Endothelial cell of umbilical vein (primary cell): ENCODE measurements around the gene SIGLEC15. TPM values are rescaled to one million over a fixed set of nuclear protein-coding genes. Genes with fewer than 3 reads are reported as not detected.

ENCODE experiments used
- BruUV-seq: library from RNA; stranded (reverse); fragments of 400-500 nt; replicated peaks from 2 replicates; lab custom pipeline; 2021; lab: Mats Ljungman, UMichigan
- CTCF ChIA-PET: fragments of 300-600, 350-600 bp; sonication (Branson Sonifier 250); formaldehyde crosslinking; loops from one replicate; lab custom pipeline; 2021; ENCODE audit warnings: antibody characterized with exemption, inconsistent platforms; lab: Charles Lee
- POLR2A ChIA-PET: fragments of 300-600, 350-600 bp; sonication (Branson Sonifier 250); formaldehyde crosslinking; loops from one replicate; lab custom pipeline; 2021; ENCODE audit warnings: antibody characterized with exemption, inconsistent platforms; lab: Charles Lee
- DNase-seq: peaks from one replicate; pipeline ENCODE4 v3.0.0-alpha.2; 2011; ENCODE audit warnings: low read depth, low spot score
- FAIRE-seq: peaks from 2 replicates; lab custom pipeline; 2011; peaks lifted over from hg19 to GRCh38; lab: Jason Lieb, UNC
- H2AFZ ChIP-seq: 2 replicates; pipeline ENCODE4 v1.6.0; 2012; ENCODE audit warnings: low read depth, low read length, control low read depth, inconsistent platforms
- H3K27ac ChIP-seq: 2 replicates; pipeline ENCODE4 v1.5.1; 2011; ENCODE audit warnings: low read depth, mild to moderate bottlenecking, control low read depth, low read length, moderate library complexity; ENCODE audit not compliant: insufficient read depth
- H3K27me3 ChIP-seq, 2 experiments: 2 replicates each; pipeline versions ENCODE4 v1.6.0 to v1.6.1; 2011; ENCODE audit warnings: low read length in 2 of 2, mixed read lengths in 1 of 2; ENCODE audit not compliant: control insufficient read depth in 2 of 2, insufficient read depth in 2 of 2
- H3K36me3 ChIP-seq, 2 experiments: 2 replicates in 1 of 2; 3 replicates in 1 of 2; pipeline ENCODE4 v1.5.1; 2011; ENCODE audit warnings: low read length in 2 of 2, mild to moderate bottlenecking in 1 of 2, moderate library complexity in 1 of 2; ENCODE audit not compliant: control insufficient read depth in 2 of 2, insufficient read depth in 2 of 2; ENCODE audit errors: extremely low read depth in 1 of 2
- H3K4me1 ChIP-seq: 3 replicates; pipeline ENCODE4 v1.5.1; 2011; ENCODE audit warnings: mild to moderate bottlenecking, low read length; ENCODE audit not compliant: control insufficient read depth, insufficient read depth; ENCODE audit errors: extremely low read depth
- H3K4me2 ChIP-seq: 2 replicates; pipeline ENCODE4 v1.6.1; 2011; ENCODE audit warnings: low read length, control low read depth, mixed read lengths; ENCODE audit not compliant: insufficient read depth
- H3K4me3 ChIP-seq, 3 experiments: fragments of 200-600 bp in 1 of 3; sonication (generic), shearing (Covaris generic) in 1 of 3; replicated peaks in 1 of 3; 2 replicates each; pipeline ENCODE4 v1.5.1; 2011 to 2016; ENCODE audit warnings: control low read depth in 3 of 3, low read length in 3 of 3, mild to moderate bottlenecking in 2 of 3, inconsistent platforms in 1 of 3, low read depth in 1 of 3, moderate library complexity in 1 of 3; ENCODE audit not compliant: insufficient read depth in 1 of 3
- H3K79me2 ChIP-seq: 2 replicates; pipeline ENCODE4 v1.6.0; 2012; ENCODE audit warnings: low read length, inconsistent platforms; ENCODE audit not compliant: control insufficient read depth, insufficient read depth
- H3K9ac ChIP-seq: replicated peaks from 2 replicates; pipeline ENCODE3; 2011; ENCODE audit warnings: low read length, control low read depth; ENCODE audit not compliant: insufficient read depth; ENCODE audit errors: extremely low read depth
- H3K9me1 ChIP-seq: replicated peaks from 3 replicates; pipeline ENCODE4 v1.6.0; 2011; ENCODE audit warnings: mild to moderate bottlenecking, low read length; ENCODE audit not compliant: control insufficient read depth, insufficient read depth; ENCODE audit errors: extremely low read depth
- H3K9me3 ChIP-seq: replicated peaks from 2 replicates; pipeline ENCODE4 v1.5.1; 2012; ENCODE audit warnings: low read length, inconsistent platforms; ENCODE audit not compliant: control insufficient read depth, insufficient read depth
- H4K20me1 ChIP-seq: replicated peaks from 2 replicates; pipeline ENCODE3; 2011; ENCODE audit warnings: mild to moderate bottlenecking, low read length; ENCODE audit not compliant: control insufficient read depth, insufficient read depth; ENCODE audit errors: extremely low read depth
- GATA2 ChIP-seq: IDR thresholded peaks from 2 replicates; pipeline ENCODE4 v1.7.0; 2011; ENCODE audit warnings: low read depth, mild to moderate bottlenecking, moderate library complexity, mixed read lengths, low read length; ENCODE audit not compliant: insufficient read length, insufficient read depth
- dilution Hi-C: fragments of 300-500 bp; cut with MboI; formaldehyde crosslinking; loops from one replicate; pipeline ENCODE4 v1.15.0; 2019; ENCODE audit warnings: low sequenced_read_pairs; ENCODE audit not compliant: extremely low pct_ligation_motif_present
- intact Hi-C: fragments of 100-400 bp; cut with micrococcal nuclease; formaldehyde crosslinking; loops from one replicate; pipeline ENCODE4 v1.10.0; 2022
- polyA plus RNA-seq, 4 experiments: library from polyadenylated mRNA; depleted of rRNA in 3 of 4; stranded (reverse) in 3 of 4; unstranded in 1 of 4; fragments of >200 nt; gene quantifications; 2 replicates each; pipeline versions ENCODE4 v1.2.1 to v1.2.3, GENCODE V29; 2011 to 2012; ENCODE audit warnings: missing spikeins in 1 of 4
- total RNA-seq: library from RNA; stranded (reverse); gene quantifications from 2 replicates; pipeline ENCODE4 v1.2.3, GENCODE V29; 2021
- TF ChIP-seq, protein P1 (sequence below), 2 donors: IDR thresholded peaks; 1 replicate in 1 of 2; 2 replicates in 1 of 2; pipeline ENCODE4 v1.5.1; 2011; ENCODE audit warnings: low read length in 2 of 2, mild to moderate bottlenecking in 2 of 2, moderate library complexity in 2 of 2, control low read depth in 1 of 2, inconsistent platforms in 1 of 2, low read depth in 1 of 2; ENCODE audit not compliant: insufficient read depth in 1 of 2; ENCODE audit errors: extremely low read depth in 1 of 2

SIGLEC15 gene
- total and polyA plus RNA-seq, 2 donors (not counting 3 experiments of a cell fraction or from before 2014, with no cell fraction given) = not detected

DNA sequence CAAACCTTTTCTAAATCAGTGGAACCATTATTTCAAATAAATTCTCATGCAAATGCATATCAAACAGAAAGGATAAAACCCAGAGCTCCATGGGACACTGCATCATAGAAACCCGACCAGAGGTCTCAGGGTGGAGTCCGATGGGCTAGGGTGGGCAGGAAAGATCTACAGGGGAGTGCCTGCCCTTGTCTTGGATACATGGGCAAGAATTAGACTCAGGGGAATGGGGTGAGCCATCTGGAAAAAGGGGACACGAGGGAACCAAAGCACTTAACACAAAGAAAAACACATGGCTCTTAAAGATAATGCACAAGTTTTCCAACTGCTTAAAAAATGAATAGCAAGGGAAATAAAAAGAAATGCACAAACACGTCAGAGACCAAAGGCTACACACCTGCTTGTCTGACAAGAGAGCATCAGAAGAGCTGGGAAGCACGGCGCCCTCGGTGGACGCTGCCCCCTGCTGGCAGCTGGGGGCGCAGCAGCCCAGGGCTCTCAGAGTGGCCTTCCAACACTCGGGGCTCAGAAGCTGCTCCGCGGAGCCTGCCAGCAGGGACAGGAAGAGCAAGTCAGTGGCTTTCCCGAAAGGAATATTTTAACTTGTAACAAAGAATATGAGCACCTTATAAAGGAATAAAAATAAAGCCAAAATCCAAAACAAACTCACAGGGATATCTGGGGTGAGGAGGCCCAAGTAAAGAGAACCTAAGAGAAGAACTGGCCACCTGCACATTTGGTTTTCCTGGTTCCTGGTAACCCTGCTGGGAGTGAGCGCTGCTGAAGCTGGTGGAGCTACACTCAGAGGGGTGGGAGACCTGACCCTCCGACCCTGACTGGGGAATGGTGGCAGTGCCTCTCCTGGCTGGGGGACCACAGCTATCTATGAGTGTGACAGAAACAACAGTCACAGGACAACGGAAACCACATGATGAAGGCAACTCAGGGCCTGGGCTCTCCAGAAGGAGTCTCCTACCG lies 54.5 kb downstream of the SIGLEC15 start:
- intact Hi-C loops = loop anchor here (1.0 to 2.0 kb wide), 6 partner anchors 41 to 259 kb away; no protein-coding TSS in a partner anchor
- FAIRE-seq = peak; percentile 81

More for the DNA sequence above, 54.5 kb downstream of the SIGLEC15 start:
- H3K9ac ChIP-seq = no peak overlapping the region
- no peak overlapping the region for H3K27ac ChIP-seq
- H3K36me3 ChIP-seq = peaks cover 7 to 8% of the 10 kb centered on the region in 2 experiments
- no peaks in the 10 kb centered on the region for H3K9me3 ChIP-seq
- H2AFZ ChIP-seq = no peak overlapping the region
- H3K4me2 ChIP-seq = no peak overlapping the region
- TF ChIP-seq GATA2 = no peak
- TF ChIP-seq, protein P1, sequence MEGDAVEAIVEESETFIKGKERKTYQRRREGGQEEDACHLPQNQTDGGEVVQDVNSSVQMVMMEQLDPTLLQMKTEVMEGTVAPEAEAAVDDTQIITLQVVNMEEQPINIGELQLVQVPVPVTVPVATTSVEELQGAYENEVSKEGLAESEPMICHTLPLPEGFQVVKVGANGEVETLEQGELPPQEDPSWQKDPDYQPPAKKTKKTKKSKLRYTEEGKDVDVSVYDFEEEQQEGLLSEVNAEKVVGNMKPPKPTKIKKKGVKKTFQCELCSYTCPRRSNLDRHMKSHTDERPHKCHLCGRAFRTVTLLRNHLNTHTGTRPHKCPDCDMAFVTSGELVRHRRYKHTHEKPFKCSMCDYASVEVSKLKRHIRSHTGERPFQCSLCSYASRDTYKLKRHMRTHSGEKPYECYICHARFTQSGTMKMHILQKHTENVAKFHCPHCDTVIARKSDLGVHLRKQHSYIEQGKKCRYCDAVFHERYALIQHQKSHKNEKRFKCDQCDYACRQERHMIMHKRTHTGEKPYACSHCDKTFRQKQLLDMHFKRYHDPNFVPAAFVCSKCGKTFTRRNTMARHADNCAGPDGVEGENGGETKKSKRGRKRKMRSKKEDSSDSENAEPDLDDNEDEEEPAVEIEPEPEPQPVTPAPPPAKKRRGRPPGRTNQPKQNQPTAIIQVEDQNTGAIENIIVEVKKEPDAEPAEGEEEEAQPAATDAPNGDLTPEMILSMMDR (IDR thresholded peaks at IDR 0.05; ENCODE audit: extremely low read depth in 1 of 2, insufficient read depth in 1 of 2, low read depth in 1 of 2, low read length in 2 of 2) = peak; percentile 99 to 100
- peak; percentile 75 for DNase-seq
- CTCF ChIA-PET = interaction anchor here (0.6 to 5.8 kb wide), 52 partner anchors 9 to 781 kb away, joined by 3 to 167 read pairs (median 4); partner anchors contain the start of gene SLC14A1
- no peaks in the 10 kb centered on the region for H3K9me1 ChIP-seq
- no peak overlapping the region for H3K4me3 ChIP-seq
- no peaks in the 10 kb centered on the region for H3K79me2 ChIP-seq
- no peaks in the 10 kb centered on the region for H4K20me1 ChIP-seq
- no peaks in the 10 kb centered on the region for H3K27me3 ChIP-seq
- dilution Hi-C loops = no loop called here
- no TSS peak for BruUV-seq
- no peaks in the 10 kb centered on the region for H3K4me1 ChIP-seq
- POLR2A ChIA-PET = no interaction called here
